Measurements from ENCODE around the gene ARAP2.

The ARAP2 gene

DNA sequence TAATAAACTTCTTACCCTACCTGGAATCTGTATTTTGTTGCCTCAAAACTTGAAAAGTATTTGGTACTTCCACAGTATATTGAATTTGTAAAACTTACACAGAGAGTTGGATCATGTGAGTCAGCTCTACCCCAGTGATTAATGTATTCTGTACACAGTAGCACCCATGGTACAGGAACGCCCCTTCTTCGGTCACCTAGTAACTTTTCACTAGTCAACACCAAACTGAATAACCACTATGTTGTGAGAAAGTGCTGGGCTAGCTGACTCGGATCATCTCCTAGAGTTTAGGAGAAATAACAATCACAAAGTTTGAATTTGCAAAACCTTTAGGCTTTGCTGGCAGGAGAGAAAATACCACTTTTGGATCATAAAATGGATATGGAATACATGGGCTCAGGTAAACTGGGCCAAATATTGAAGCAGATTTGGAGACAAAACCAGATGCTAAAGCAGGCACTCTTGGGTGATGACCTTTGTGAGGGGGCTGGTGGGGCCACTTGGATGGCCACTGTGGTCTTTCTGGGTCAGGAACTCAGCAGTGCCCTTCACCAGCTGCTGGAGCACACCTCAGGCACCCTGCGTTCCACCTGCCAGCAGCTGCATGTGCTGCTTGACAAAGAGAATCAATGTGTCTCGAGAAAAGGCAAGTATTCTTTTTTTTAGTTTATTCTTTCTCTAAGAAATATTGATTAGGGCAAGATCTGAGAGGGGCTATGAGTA, 37.2 kb upstream of the ARAP2 start, which contains the start of gene DTHD1:
TSS of gene DTHD1 (plus strand) at position 233 of the 723 bp plus-strand sequence. CDS start at position 376, 143 bp downstream.
- H3K4me1 ChIP-seq (ENCODE audit: insufficient read depth, low read length, severe bottlenecking), result peaks cover 84% of the 10 kb centered on the region
- peak within 1 kb of the TSS; percentile 10 for H3K27ac ChIP-seq (ENCODE audit: low read depth, low read length, poor library complexity, severe bottlenecking)
- H3K4me3 ChIP-seq (ENCODE audit: low read depth, low read length, poor library complexity, severe bottlenecking), result no peak within 1 kb of the TSS
- H3K9me3 ChIP-seq (ENCODE audit: low read length), result no peaks in the 10 kb centered on the region
- H4K20me1 ChIP-seq (ENCODE audit: insufficient read depth, low read length), result no peaks in the 10 kb centered on the region
- H3F3A ChIP-seq (ENCODE audit: insufficient read depth, low read length), result no peaks in the 10 kb centered on the region
- H2AFZ ChIP-seq (ENCODE audit: low read length), result no peak within 1 kb of the TSS
- H3K4me2 ChIP-seq (ENCODE audit: low read length), result no peak within 1 kb of the TSS; the same call in 1 of the 2 replicates
- H3K9ac ChIP-seq (ENCODE audit: low read length), result no peak within 1 kb of the TSS
- no peaks in the 10 kb centered on the region for H3K27me3 ChIP-seq (ENCODE audit: insufficient read depth, low read length)
- TF ChIP-seq EZH2 (IDR thresholded peaks at IDR 0.05; ENCODE audit: borderline replicate concordance, low read length), result no peak
- TF ChIP-seq, protein P1, sequence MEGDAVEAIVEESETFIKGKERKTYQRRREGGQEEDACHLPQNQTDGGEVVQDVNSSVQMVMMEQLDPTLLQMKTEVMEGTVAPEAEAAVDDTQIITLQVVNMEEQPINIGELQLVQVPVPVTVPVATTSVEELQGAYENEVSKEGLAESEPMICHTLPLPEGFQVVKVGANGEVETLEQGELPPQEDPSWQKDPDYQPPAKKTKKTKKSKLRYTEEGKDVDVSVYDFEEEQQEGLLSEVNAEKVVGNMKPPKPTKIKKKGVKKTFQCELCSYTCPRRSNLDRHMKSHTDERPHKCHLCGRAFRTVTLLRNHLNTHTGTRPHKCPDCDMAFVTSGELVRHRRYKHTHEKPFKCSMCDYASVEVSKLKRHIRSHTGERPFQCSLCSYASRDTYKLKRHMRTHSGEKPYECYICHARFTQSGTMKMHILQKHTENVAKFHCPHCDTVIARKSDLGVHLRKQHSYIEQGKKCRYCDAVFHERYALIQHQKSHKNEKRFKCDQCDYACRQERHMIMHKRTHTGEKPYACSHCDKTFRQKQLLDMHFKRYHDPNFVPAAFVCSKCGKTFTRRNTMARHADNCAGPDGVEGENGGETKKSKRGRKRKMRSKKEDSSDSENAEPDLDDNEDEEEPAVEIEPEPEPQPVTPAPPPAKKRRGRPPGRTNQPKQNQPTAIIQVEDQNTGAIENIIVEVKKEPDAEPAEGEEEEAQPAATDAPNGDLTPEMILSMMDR (IDR thresholded peaks at IDR 0.05; ENCODE audit: low read length), result no peak
- H3K36me3 ChIP-seq (ENCODE audit: insufficient read depth, low read length), result no peaks in the 10 kb centered on the region
- H3K79me2 ChIP-seq (ENCODE audit: insufficient read depth, low read length), result no peaks in the 10 kb centered on the region
- no peaks in the 10 kb centered on the region for H3K9me2 ChIP-seq (ENCODE audit: low read depth, low read length)

DNA sequence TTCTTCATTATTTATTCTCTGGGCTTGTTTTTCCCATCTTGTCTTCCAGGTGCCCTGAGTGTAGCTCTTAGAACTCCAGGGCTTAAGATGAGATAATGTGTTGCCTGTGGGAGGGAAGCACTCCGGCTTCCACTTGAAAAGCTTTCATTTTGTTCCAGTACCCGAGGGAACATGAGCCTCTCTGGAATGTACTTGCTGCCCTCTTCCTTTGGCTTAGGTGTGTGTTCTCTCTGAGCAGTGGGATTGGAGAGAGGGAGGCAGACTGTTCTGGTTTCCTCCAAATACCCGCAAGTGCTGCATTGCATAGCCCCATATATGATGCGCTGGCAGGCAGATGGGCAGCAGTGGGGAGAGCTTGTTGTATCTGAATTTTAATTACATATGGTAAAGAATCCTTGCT, 36.2 kb upstream of the ARAP2 start:
- no peak for TF ChIP-seq EZH2 (IDR thresholded peaks at IDR 0.05; ENCODE audit: borderline replicate concordance, low read length)
- TF ChIP-seq, protein P1 (IDR thresholded peaks at IDR 0.05; ENCODE audit: low read length), result no peak
- Histone ChIP-seq H3K27me3 (ENCODE audit: insufficient read depth, low read length) (no peaks in the 10 kb centered on the region), H3K9me3 (ENCODE audit: low read length) (no peaks in the 10 kb centered on the region), H3K79me2 (ENCODE audit: insufficient read depth, low read length) (no peaks in the 10 kb centered on the region), H3K4me3 (ENCODE audit: low read depth, low read length, poor library complexity, severe bottlenecking) (no peak overlapping the region), H3K4me1 (ENCODE audit: insufficient read depth, low read length, severe bottlenecking) (peaks cover 83% of the 10 kb centered on the region), H3F3A (ENCODE audit: insufficient read depth, low read length) (no peaks in the 10 kb centered on the region), H3K4me2 (ENCODE audit: low read length) (no peak overlapping the region; the same call in 1 of the 2 replicates), H3K9ac (ENCODE audit: low read length) (no peak overlapping the region), H3K9me2 (ENCODE audit: low read depth, low read length) (no peaks in the 10 kb centered on the region), H3K27ac (ENCODE audit: low read depth, low read length, poor library complexity, severe bottlenecking) (peak overlapping the region; percentile 9), H3K36me3 (ENCODE audit: insufficient read depth, low read length) (no peaks in the 10 kb centered on the region), H4K20me1 (ENCODE audit: insufficient read depth, low read length) (no peaks in the 10 kb centered on the region), H2AFZ (ENCODE audit: low read length) (no peak overlapping the region)

DNA sequence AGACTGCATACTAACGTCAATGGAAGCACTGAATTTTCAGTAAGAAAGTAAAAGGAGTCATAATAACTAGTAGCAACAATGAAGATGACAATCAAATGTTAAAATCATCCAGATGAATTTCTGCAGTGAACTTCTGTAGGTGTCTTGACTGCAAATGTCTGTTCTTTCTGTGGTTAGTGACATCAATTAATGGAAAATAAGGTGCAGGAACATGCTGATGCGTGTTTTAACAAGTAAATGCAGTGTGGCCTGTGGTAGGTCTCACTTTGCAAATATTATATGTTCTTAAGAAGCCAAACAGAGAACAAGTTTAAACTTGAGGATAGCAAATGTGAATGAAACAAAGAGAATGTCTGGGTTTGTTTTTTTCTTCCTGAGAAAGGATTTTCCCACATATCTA, 34.5 kb upstream of the ARAP2 start:
- no peak overlapping the region for H2AFZ ChIP-seq (ENCODE audit: low read length)
- no peak overlapping the region for H3K27ac ChIP-seq (ENCODE audit: low read depth, low read length, poor library complexity, severe bottlenecking)
- H3K9me3 ChIP-seq (ENCODE audit: low read length), result no peaks in the 10 kb centered on the region
- no peaks in the 10 kb centered on the region for H3K9me2 ChIP-seq (ENCODE audit: low read depth, low read length)
- TF ChIP-seq, protein P1 (IDR thresholded peaks at IDR 0.05; ENCODE audit: low read length), result no peak
- no peak for TF ChIP-seq EZH2 (IDR thresholded peaks at IDR 0.05; ENCODE audit: borderline replicate concordance, low read length)
- H3K27me3 ChIP-seq (ENCODE audit: insufficient read depth, low read length), result no peaks in the 10 kb centered on the region
- no peaks in the 10 kb centered on the region for H3K36me3 ChIP-seq (ENCODE audit: insufficient read depth, low read length)
- H4K20me1 ChIP-seq (ENCODE audit: insufficient read depth, low read length), result no peaks in the 10 kb centered on the region
- H3K4me2 ChIP-seq (ENCODE audit: low read length), result peak overlapping the region; percentile 15; the same call in 1 of the 2 replicates
- H3K79me2 ChIP-seq (ENCODE audit: insufficient read depth, low read length), result no peaks in the 10 kb centered on the region
- H3K4me3 ChIP-seq (ENCODE audit: low read depth, low read length, poor library complexity, severe bottlenecking), result no peak overlapping the region
- H3K4me1 ChIP-seq (ENCODE audit: insufficient read depth, low read length, severe bottlenecking), result peaks cover 69% of the 10 kb centered on the region
- no peak overlapping the region for H3K9ac ChIP-seq (ENCODE audit: low read length)
- no peaks in the 10 kb centered on the region for H3F3A ChIP-seq (ENCODE audit: insufficient read depth, low read length)
